Esophagus muscularis mucosa (tissue), 4 donors: ENCODE data around the gene IL21R. TPM values are rescaled to one million over a fixed set of nuclear protein-coding genes. Genes with fewer than 3 reads are reported as not detected.

Experiments
- DNase-seq: peaks from one replicate; pipeline ENCODE4 v3.0.0-alpha.2; 2017; ENCODE audit errors: extremely low spot score
- H3K27ac ChIP-seq, 4 donors: fragments of 200-600 bp; sonication (generic); replicated peaks in 1 of 4; 1 replicate in 3 of 4; 2 replicates in 1 of 4; pipeline ENCODE4 v1.5.1; 2016 to 2019; ENCODE audit warnings: mild to moderate bottlenecking in 1 of 4
- H3K27me3 ChIP-seq, 4 donors: fragments of 200-600 bp; sonication (generic); one replicate each; pipeline versions ENCODE4 v1.5.1 to v1.6.0; 2016 to 2019
- H3K36me3 ChIP-seq, 4 donors: fragments of 200-600 bp; sonication (generic); one replicate each; pipeline ENCODE4 v1.5.1; 2016 to 2019
- H3K4me1 ChIP-seq, 4 donors: fragments of 200-600 bp; sonication (generic); one replicate each; pipeline ENCODE4 v1.5.1; 2016 to 2019
- H3K4me3 ChIP-seq, 4 donors: fragments of 200-600 bp; sonication (generic); 1 replicate in 2 of 4; 2 replicates in 2 of 4; pipeline ENCODE4 v1.5.1; 2016 to 2019; ENCODE audit warnings: mild to moderate bottlenecking in 4 of 4, moderate library complexity in 1 of 4
- H3K9me3 ChIP-seq, 4 donors: fragments of 200-600 bp; sonication (generic); 1 replicate in 3 of 4; 2 replicates in 1 of 4; pipeline ENCODE4 v1.5.1; 2016 to 2019
- EP300 ChIP-seq: sonication (generic); formaldehyde crosslinking; IDR thresholded peaks from one replicate; pipeline ENCODE4 v1.6.1; 2017; ENCODE audit warnings: antibody characterized with exemption
- POLR2A ChIP-seq: fragments of 450-650 bp; IDR thresholded peaks from one replicate; pipeline ENCODE4 v1.6.1; 2017; ENCODE audit warnings: antibody characterized with exemption, moderate library complexity, mild to moderate bottlenecking, low read depth
- POLR2AphosphoS5 ChIP-seq, 2 donors: sonication (generic); formaldehyde crosslinking; IDR thresholded peaks; one replicate each; pipeline ENCODE4 v1.6.1; 2017; ENCODE audit warnings: antibody characterized with exemption in 2 of 2
- WGBS: methylation state at CpG from one replicate; pipeline ENCODE4 v1.1.5; 2018; 5-methylcytosine and 5-hydroxymethylcytosine counted together
- intact Hi-C: fragments of 100-400 bp; cut with DNase I; formaldehyde crosslinking; loops from one replicate; pipeline ENCODE4 v1.15.1; 2023
- total RNA-seq, 4 donors: library from RNA; depleted of rRNA; stranded (reverse); fragments of >200 nt; gene quantifications; one replicate each; pipeline versions ENCODE4 v1.1.0 to v1.2.1, GENCODE V29; 2016
- TF ChIP-seq, protein P1 (sequence below), 3 experiments: fragments of 200-600 bp in 2 of 3; fragments of 450-650 bp in 1 of 3; sonication (generic) in 2 of 3; IDR thresholded peaks; one replicate each; pipeline ENCODE4 v1.5.1; 2017 to 2019; ENCODE audit warnings: antibody characterized with exemption in 3 of 3, mild to moderate bottlenecking in 2 of 3, moderate library complexity in 1 of 3

IL21R gene
- total RNA-seq = under 1 TPM in 3 of 4 donors, not detected in 1; under 0.01 to 0.50 (median 0.17) TPM

- DNase-seq = peak; percentile 86
- TF ChIP-seq, protein P1, sequence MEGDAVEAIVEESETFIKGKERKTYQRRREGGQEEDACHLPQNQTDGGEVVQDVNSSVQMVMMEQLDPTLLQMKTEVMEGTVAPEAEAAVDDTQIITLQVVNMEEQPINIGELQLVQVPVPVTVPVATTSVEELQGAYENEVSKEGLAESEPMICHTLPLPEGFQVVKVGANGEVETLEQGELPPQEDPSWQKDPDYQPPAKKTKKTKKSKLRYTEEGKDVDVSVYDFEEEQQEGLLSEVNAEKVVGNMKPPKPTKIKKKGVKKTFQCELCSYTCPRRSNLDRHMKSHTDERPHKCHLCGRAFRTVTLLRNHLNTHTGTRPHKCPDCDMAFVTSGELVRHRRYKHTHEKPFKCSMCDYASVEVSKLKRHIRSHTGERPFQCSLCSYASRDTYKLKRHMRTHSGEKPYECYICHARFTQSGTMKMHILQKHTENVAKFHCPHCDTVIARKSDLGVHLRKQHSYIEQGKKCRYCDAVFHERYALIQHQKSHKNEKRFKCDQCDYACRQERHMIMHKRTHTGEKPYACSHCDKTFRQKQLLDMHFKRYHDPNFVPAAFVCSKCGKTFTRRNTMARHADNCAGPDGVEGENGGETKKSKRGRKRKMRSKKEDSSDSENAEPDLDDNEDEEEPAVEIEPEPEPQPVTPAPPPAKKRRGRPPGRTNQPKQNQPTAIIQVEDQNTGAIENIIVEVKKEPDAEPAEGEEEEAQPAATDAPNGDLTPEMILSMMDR (IDR thresholded peaks at IDR 0.05) = no peak
- TF ChIP-seq POLR2A = no peak
- no peak for TF ChIP-seq EP300
- no peak for TF ChIP-seq POLR2AphosphoS5 (IDR thresholded peaks at IDR 0.05)
- Histone ChIP-seq H3K4me1 (peaks cover 6 to 22% (median 14%) of the 10 kb centered on the region in 4 donors), H3K27ac (no peak within 1 kb of the TSS), H3K27me3 (peaks cover 0 to 47% (median 0%) of the 10 kb centered on the region in 4 donors), H3K4me3 (peak within 1 kb of the TSS in 2 of 4 donors; percentile 3 to 6), H3K36me3 (no peaks in the 10 kb centered on the region), H3K9me3 (peaks cover 0 to under 1% (median 0%) of the 10 kb centered on the region in 4 donors)
- intact Hi-C loops = no loop called here
- WGBS = 20% methylated on average over 13 of the region's 23 CpGs
Observed at GRCh38 chr16:27401768-27402568, at the start of gene IL21R. Gene IL21R (plus strand): TSS chr16:27402174. CDS start chr16:27430072, 27,898 bp downstream.

- no peak for DNase-seq
- peak overlapping the region in 1 of 4 donors; percentile 42 for H3K27ac ChIP-seq
- intact Hi-C loops = no loop called here
- TF ChIP-seq POLR2AphosphoS5 (IDR thresholded peaks at IDR 0.05) (no peak), POLR2A (no peak), EP300 (no peak)
- TF ChIP-seq, protein P1 (IDR thresholded peaks at IDR 0.05) = no peak
- H3K9me3 ChIP-seq = no peaks in the 10 kb centered on the region
- no peaks in the 10 kb centered on the region for H3K27me3 ChIP-seq
- WGBS = 85% methylated on average over 4 of the region's 4 CpGs
- no peaks in the 10 kb centered on the region for H3K4me1 ChIP-seq
- H3K4me3 ChIP-seq = no peak overlapping the region
- peaks cover 66 to 100% (median 97%) of the 10 kb centered on the region in 4 donors for H3K36me3 ChIP-seq
Observed at GRCh38 chr16:27353853-27354252, 48.1 kb upstream of the IL21R start.

DNA sequence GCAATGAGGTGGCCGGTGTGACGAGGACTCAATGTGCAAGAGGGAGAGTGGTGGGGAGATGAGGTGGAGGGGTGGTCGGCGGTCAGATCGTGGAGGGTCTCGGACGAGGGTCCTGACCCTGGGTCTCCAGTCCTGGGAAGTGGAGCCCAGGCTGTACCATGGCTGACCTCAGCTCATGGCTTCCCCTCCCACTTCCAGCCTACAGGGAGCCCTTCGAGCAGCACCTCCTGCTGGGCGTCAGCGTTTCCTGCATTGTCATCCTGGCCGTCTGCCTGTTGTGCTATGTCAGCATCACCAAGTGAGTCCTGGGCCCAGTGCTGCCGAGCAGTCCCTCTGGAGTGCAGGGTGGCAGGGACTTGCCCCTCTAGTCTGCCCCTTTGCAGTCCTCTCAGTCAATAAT is 46.4 kb upstream of the IL21R start:
- no peaks in the 10 kb centered on the region for H3K9me3 ChIP-seq
- no peaks in the 10 kb centered on the region for H3K4me1 ChIP-seq
- 69% methylated on average over 12 of the region's 12 CpGs for WGBS
- intact Hi-C loops = no loop called here
- TF ChIP-seq POLR2AphosphoS5 (IDR thresholded peaks at IDR 0.05) (peak; percentile 40 to 61), EP300 (no peak), POLR2A (no peak)
- TF ChIP-seq, protein P1 (IDR thresholded peaks at IDR 0.05) = peak; percentile 38 to 62 (median 42)
- no peak overlapping the region for H3K4me3 ChIP-seq
- peak overlapping the region; percentile 20 to 54 (median 39) for H3K27ac ChIP-seq
- no peaks in the 10 kb centered on the region for H3K27me3 ChIP-seq
- no peak for DNase-seq
- H3K36me3 ChIP-seq = peaks cover 66 to 100% (median 97%) of the 10 kb centered on the region in 4 donors

DNA sequence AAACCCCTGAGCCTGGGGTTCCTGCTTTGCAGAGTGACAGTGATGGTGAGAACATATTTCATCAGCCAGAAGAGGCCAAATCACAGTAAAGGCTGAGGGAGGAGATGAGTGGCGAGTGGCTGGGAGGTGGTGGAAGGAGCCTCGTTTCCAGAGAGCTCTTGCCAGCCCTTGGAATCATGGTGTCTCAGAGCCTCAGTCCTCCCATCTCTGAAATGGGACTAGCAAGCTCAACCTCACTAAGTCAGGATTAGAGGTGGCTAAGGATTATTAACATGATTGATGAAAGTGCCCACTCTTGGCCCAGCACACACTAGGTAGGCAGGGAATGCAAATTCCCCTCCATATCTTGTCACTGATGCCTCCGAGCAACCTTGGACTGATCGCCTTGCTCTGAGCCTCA is 45.2 kb upstream of the IL21R start:
- H3K4me3 ChIP-seq = no peak overlapping the region
- H3K4me1 ChIP-seq = no peaks in the 10 kb centered on the region
- no peaks in the 10 kb centered on the region for H3K27me3 ChIP-seq
- no peaks in the 10 kb centered on the region for H3K9me3 ChIP-seq
- WGBS = 86% methylated on average over 4 of the region's 4 CpGs
- H3K27ac ChIP-seq = peak overlapping the region in 2 of 4 donors; percentile 43 to 54
- intact Hi-C loops = no loop called here
- no peak for DNase-seq
- TF ChIP-seq POLR2AphosphoS5 (IDR thresholded peaks at IDR 0.05) (peak in 1 of 2 donors; percentile 15), POLR2A (no peak)
- TF ChIP-seq, protein P1 (IDR thresholded peaks at IDR 0.05) = no peak
- H3K36me3 ChIP-seq = peaks cover 67 to 100% (median 97%) of the 10 kb centered on the region in 4 donors
